Lower leg skin (tissue), 4 donors: ENCODE results near the gene DGKB. TPM values are rescaled to one million over a fixed set of nuclear protein-coding genes. Genes with fewer than 3 reads are reported as not detected.

Experiments used
- DNase-seq, 2 donors: peaks; one replicate each; pipeline ENCODE4 v3.0.0-alpha.2; 2019; ENCODE audit warnings: low spot score in 2 of 2
- H3K4me3 ChIP-seq: fragments of 200-600 bp; sonication (generic); 2 replicates; pipeline ENCODE4 v1.5.1; 2017; ENCODE audit warnings: mild to moderate bottlenecking, low read depth; ENCODE audit not compliant: poor library complexity, severe bottlenecking
- CTCF ChIP-seq, 3 donors: fragments of 450-650 bp; IDR thresholded peaks; one replicate each; pipeline ENCODE4 v1.5.1; 2016; ENCODE audit warnings: antibody characterized with exemption in 3 of 3, mild to moderate bottlenecking in 3 of 3, moderate library complexity in 2 of 3
- POLR2A ChIP-seq, 2 donors: fragments of 450-650 bp; IDR thresholded peaks; one replicate each; pipeline ENCODE4 v1.6.1; 2016 to 2017; ENCODE audit warnings: antibody characterized with exemption in 2 of 2, mild to moderate bottlenecking in 1 of 2, moderate library complexity in 1 of 2
- WGBS, 2 donors: methylation state at CpG; one replicate each; pipeline ENCODE4 v1.1.5; 2018; 5-methylcytosine and 5-hydroxymethylcytosine counted together
- intact Hi-C: fragments of 100-400 bp; cut with DNase I; formaldehyde crosslinking; loops from one replicate; pipeline ENCODE4 v1.15.0; 2023; ENCODE audit warnings: low total_unique reads
- total RNA-seq, 4 donors: library from RNA; depleted of rRNA; stranded (reverse); fragments of >200 nt; gene quantifications; one replicate each; pipeline ENCODE4 v1.1.0, GENCODE V29; 2016

DGKB gene
- total RNA-seq, 4 donors from 2014 or later = 0.05 to 0.58 TPM; not detected in 2

DNA sequence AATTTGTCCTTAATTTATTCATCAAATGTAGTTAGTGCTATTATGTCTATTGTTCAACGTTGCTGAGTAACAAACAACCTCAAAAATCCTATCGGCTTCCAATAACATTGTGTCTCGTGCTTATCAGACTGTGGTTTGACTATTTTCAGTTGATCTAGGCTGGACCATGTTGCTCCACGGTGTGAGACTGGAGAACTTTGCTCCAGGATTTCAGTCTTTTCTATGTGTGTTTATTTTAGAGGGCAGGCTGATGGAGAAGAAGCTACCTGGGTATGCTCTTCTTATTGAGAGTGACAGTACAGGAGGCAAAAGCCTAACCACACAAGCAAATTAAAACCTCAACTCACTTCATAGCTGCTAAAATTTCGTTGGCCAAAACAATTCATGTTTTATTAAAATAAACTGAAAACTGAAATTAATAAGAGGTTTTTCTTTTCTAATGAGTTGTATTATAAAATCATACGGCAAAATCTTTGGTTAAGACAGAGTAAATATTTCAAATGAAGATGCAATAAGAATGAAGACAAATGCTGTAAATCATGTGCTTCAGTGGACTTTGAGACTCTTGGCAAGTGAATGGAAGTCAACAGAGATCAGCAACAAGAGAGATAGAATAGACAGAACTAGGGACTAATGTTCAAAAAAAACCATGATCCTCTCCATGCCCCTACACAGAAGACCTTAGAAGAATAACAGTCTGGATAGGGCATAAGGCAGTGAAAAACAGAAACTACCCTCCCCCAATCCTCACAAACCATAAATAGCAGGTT is 495.1 kb downstream of the DGKB start:
- TF ChIP-seq POLR2A (IDR thresholded peaks at IDR 0.05) (no peak), CTCF (IDR thresholded peaks at IDR 0.05) (no peak)
- H3K4me3 ChIP-seq = no peak overlapping the region
- WGBS, 2 donors = 70 to 72% methylated on average over 6 of the region's 6 CpGs
- DNase-seq = no peak
- intact Hi-C loops = no loop called here

DNA sequence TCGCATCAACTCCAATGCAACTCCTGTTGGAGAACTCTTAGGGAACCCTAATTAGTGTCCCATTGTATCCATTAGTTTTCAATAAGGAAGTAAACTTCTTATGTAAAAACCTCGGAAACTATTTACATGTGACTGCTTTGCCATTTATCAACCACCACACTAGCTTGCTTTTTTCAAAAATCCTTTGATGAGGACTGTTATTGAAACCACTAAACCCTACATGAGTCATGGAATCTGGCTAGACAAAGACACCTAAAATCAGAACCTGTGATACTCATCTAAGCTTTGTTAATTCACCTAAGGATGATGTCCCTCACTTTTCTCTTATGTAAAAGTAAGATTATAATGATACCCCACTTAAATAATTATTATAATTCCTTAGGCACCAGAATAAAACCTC is 499.0 kb downstream of the DGKB start:
- TF ChIP-seq CTCF (IDR thresholded peaks at IDR 0.05) (no peak), POLR2A (IDR thresholded peaks at IDR 0.05) (no peak)
- intact Hi-C loops = no loop called here
- no peak for DNase-seq
- no peak overlapping the region for H3K4me3 ChIP-seq
- whole genome bisulfite sequencing, 2 donors = 73 to 79% methylated on average over 2 of the region's 2 CpGs

- WGBS, 2 donors = 23 to 32% methylated on average over 3 of the region's 3 CpGs
- no peak for TF ChIP-seq POLR2A (IDR thresholded peaks at IDR 0.05)
- TF ChIP-seq CTCF (IDR thresholded peaks at IDR 0.05) = no peak
- intact Hi-C loops = no loop called here
- no peak for DNase-seq
- H3K4me3 ChIP-seq = no peak overlapping the region
Observed at GRCh38 chr7:14400271-14400670, 502.3 kb downstream of the DGKB start.

- H3K4me3 ChIP-seq = no peak overlapping the region
- TF ChIP-seq CTCF (IDR thresholded peaks at IDR 0.05) (no peak), POLR2A (IDR thresholded peaks at IDR 0.05) (no peak)
- intact Hi-C loops = no loop called here
- no peak for DNase-seq
Observed at GRCh38 chr7:14398526-14398925, 504.0 kb downstream of the DGKB start.

GRCh38 chr7:14395860-14396259 is 506.7 kb downstream of the DGKB start:
- no peak for DNase-seq
- intact Hi-C loops = no loop called here
- H3K4me3 ChIP-seq = no peak overlapping the region
- TF ChIP-seq CTCF (IDR thresholded peaks at IDR 0.05) (no peak), POLR2A (IDR thresholded peaks at IDR 0.05) (no peak)

- intact Hi-C loops = no loop called here
- DNase-seq = no peak
- no peak for TF ChIP-seq POLR2A (IDR thresholded peaks at IDR 0.05)
- no peak for TF ChIP-seq CTCF (IDR thresholded peaks at IDR 0.05)
- H3K4me3 ChIP-seq = no peak overlapping the region
- WGBS, 2 donors = 76 to 82% methylated on average over 2 of the region's 2 CpGs
Observed at GRCh38 chr7:14394786-14395185, 507.8 kb downstream of the DGKB start.
